Activated T-cell treated with anti-CD3 and anti-CD28 coated beads, Interleukin-2, amount 50 U/mL, for 4 hours (primary cell): ENCODE results near the gene SULT2B1. TPM values are rescaled to one million over a fixed set of nuclear protein-coding genes. Genes with fewer than 3 reads are reported as not detected.
"Not testable (repeated sequence)": the region's sequence is repeated elsewhere in the genome, so short reads cannot be mapped to it uniquely, and the experiment has no call there.

ENCODE experiments used
- ATAC-seq, 2 donors: fragments of 200-7000 bp; cut with Tn5 transposase; one replicate each; pipeline ENCODE4 v1.10.0; 2021
- DNase-seq: peaks from one replicate; pipeline ENCODE4 v3.0.0-alpha.2; 2020
- H3K27me3 Mint-ChIP-seq: one replicate; pipeline ENCODE4 v1.8.0; 2021; ENCODE audit warnings: low read depth, mixed read lengths
- H3K36me3 Mint-ChIP-seq: one replicate; pipeline ENCODE4 v1.8.0; 2022; ENCODE audit warnings: mixed read lengths; ENCODE audit not compliant: insufficient read depth
- H3K4me1 Mint-ChIP-seq: one replicate; pipeline ENCODE4 v1.8.0; 2021; ENCODE audit warnings: low read depth, mixed read lengths
- H3K4me3 Mint-ChIP-seq: one replicate; pipeline ENCODE4 v1.8.0; 2021; ENCODE audit warnings: mild to moderate bottlenecking, moderate library complexity, mixed read lengths
- H3K9me3 Mint-ChIP-seq: one replicate; pipeline ENCODE4 v1.8.0; 2021; ENCODE audit warnings: mixed read lengths
- total RNA-seq, 3 donors: library from RNA; stranded (reverse); gene quantifications; one replicate each; pipeline ENCODE4 v1.2.1, GENCODE V29; 2021

SULT2B1 gene
- total RNA-seq, 3 donors from 2014 or later: not detected

GRCh38 chr19:48561412-48561811, 9.4 kb downstream of the SULT2B1 start:
- no peaks in the 10 kb centered on the region for H3K36me3 Mint-ChIP-seq
- H3K27me3 Mint-ChIP-seq: peaks cover 19% of the 10 kb centered on the region
- H3K4me3 Mint-ChIP-seq: no peak overlapping the region
- DNase-seq (no peak), ATAC-seq (no peak)
- no peaks in the 10 kb centered on the region for H3K9me3 Mint-ChIP-seq
- H3K4me1 Mint-ChIP-seq: peaks cover 2% of the 10 kb centered on the region

- Mint-ChIP-seq H3K9me3 (no peaks in the 10 kb centered on the region), H3K27me3 (peaks cover 14% of the 10 kb centered on the region), H3K4me1 (no peaks in the 10 kb centered on the region), H3K4me3 (no peak overlapping the region), H3K36me3 (no peaks in the 10 kb centered on the region)
- DNase-seq: no peak
- ATAC-seq: no peak
Observed at GRCh38 chr19:48565090-48565489, 13.1 kb downstream of the SULT2B1 start.

- Mint-ChIP-seq H3K36me3 (no peaks in the 10 kb centered on the region), H3K9me3 (no peaks in the 10 kb centered on the region), H3K27me3 (peaks cover 12% of the 10 kb centered on the region), H3K4me1 (no peaks in the 10 kb centered on the region), H3K4me3 (no peak overlapping the region)
- DNase-seq (no peak), ATAC-seq (no peak)
Observed at GRCh38 chr19:48568345-48568886, 16.4 kb downstream of the SULT2B1 start.

GRCh38 chr19:48569814-48570213, 17.8 kb downstream of the SULT2B1 start:
- ATAC-seq: no peak

GRCh38 chr19:48571378-48572162, 19.6 kb downstream of the SULT2B1 start:
- ATAC-seq: no peak

More at GRCh38 chr19:48569814-48570213, 17.8 kb downstream of the SULT2B1 start:
- no peak for DNase-seq
- Mint-ChIP-seq H3K9me3 (no peaks in the 10 kb centered on the region), H3K4me3 (no peak overlapping the region), H3K27me3 (peaks cover 12% of the 10 kb centered on the region), H3K36me3 (no peaks in the 10 kb centered on the region), H3K4me1 (no peaks in the 10 kb centered on the region)

GRCh38 chr19:48573163-48573505, 21.2 kb downstream of the SULT2B1 start:
- Mint-ChIP-seq H3K27me3 (peaks cover 3% of the 10 kb centered on the region), H3K4me1 (no peaks in the 10 kb centered on the region), H3K9me3 (no peaks in the 10 kb centered on the region), H3K4me3 (no peak overlapping the region), H3K36me3 (no peaks in the 10 kb centered on the region)
- DNase-seq (no peak), ATAC-seq (no peak)

More at GRCh38 chr19:48571378-48572162, 19.6 kb downstream of the SULT2B1 start:
- no peaks in the 10 kb centered on the region for H3K36me3 Mint-ChIP-seq
- no peak for DNase-seq
- no peak overlapping the region for H3K4me3 Mint-ChIP-seq
- H3K4me1 Mint-ChIP-seq: no peaks in the 10 kb centered on the region
- no peaks in the 10 kb centered on the region for H3K9me3 Mint-ChIP-seq
- peaks cover 12% of the 10 kb centered on the region for H3K27me3 Mint-ChIP-seq

GRCh38 chr19:48575931-48576622, 24.1 kb downstream of the SULT2B1 start:
- ATAC-seq (no peak), DNase-seq (no peak)
- no peak overlapping the region for H3K4me3 Mint-ChIP-seq
- no peaks in the 10 kb centered on the region for H3K36me3 Mint-ChIP-seq
- H3K9me3 Mint-ChIP-seq: no peaks in the 10 kb centered on the region
- no peaks in the 10 kb centered on the region for H3K27me3 Mint-ChIP-seq
- H3K4me1 Mint-ChIP-seq: no peaks in the 10 kb centered on the region

GRCh38 chr19:48577908-48578307, 25.9 kb downstream of the SULT2B1 start:
- H3K36me3 Mint-ChIP-seq, H3K4me1 Mint-ChIP-seq, DNase-seq, H3K4me3 Mint-ChIP-seq, ATAC-seq, H3K27me3 Mint-ChIP-seq, H3K9me3 Mint-ChIP-seq: not testable (repeated sequence)

GRCh38 chr19:48578891-48579290, 26.9 kb downstream of the SULT2B1 start:
- H3K4me3 Mint-ChIP-seq: no peak overlapping the region
- H3K9me3 Mint-ChIP-seq: no peaks in the 10 kb centered on the region

GRCh38 chr19:48582168-48582567, 30.2 kb downstream of the SULT2B1 start:
- Mint-ChIP-seq H3K4me3 (no peak overlapping the region), H3K27me3 (peaks cover 6% of the 10 kb centered on the region), H3K9me3 (peaks cover 3% of the 10 kb centered on the region), H3K36me3 (no peaks in the 10 kb centered on the region), H3K4me1 (peaks cover 4% of the 10 kb centered on the region)
- no peak for DNase-seq
- no peak for ATAC-seq

More at GRCh38 chr19:48578891-48579290, 26.9 kb downstream of the SULT2B1 start:
- Mint-ChIP-seq H3K27me3 (no peaks in the 10 kb centered on the region), H3K4me1 (no peaks in the 10 kb centered on the region), H3K36me3 (no peaks in the 10 kb centered on the region)
- ATAC-seq: no peak
- no peak for DNase-seq

GRCh38 chr19:48587387-48587786, 35.4 kb downstream of the SULT2B1 start:
- peaks cover 18% of the 10 kb centered on the region for H3K4me1 Mint-ChIP-seq
- peaks cover 6% of the 10 kb centered on the region for H3K27me3 Mint-ChIP-seq
- DNase-seq: no peak
- no peak overlapping the region for H3K4me3 Mint-ChIP-seq
- no peaks in the 10 kb centered on the region for H3K36me3 Mint-ChIP-seq
- peaks cover 3% of the 10 kb centered on the region for H3K9me3 Mint-ChIP-seq
- no peak for ATAC-seq

GRCh38 chr19:48588670-48589401, 36.9 kb downstream of the SULT2B1 start:
- H3K4me3 Mint-ChIP-seq: peak overlapping the region; percentile 73
- peak; percentile 84 to 91 for ATAC-seq
- peak; percentile 85 for DNase-seq
- H3K9me3 Mint-ChIP-seq: peaks cover 3% of the 10 kb centered on the region
- peaks cover 18% of the 10 kb centered on the region for H3K4me1 Mint-ChIP-seq
- H3K36me3 Mint-ChIP-seq: no peaks in the 10 kb centered on the region
- peaks cover 6% of the 10 kb centered on the region for H3K27me3 Mint-ChIP-seq

GRCh38 chr19:48591021-48591420, 39.0 kb downstream of the SULT2B1 start:
- Mint-ChIP-seq H3K4me1 (peaks cover 16% of the 10 kb centered on the region), H3K36me3 (no peaks in the 10 kb centered on the region), H3K27me3 (no peaks in the 10 kb centered on the region), H3K4me3 (no peak overlapping the region), H3K9me3 (no peaks in the 10 kb centered on the region)
- no peak for ATAC-seq
- no peak for DNase-seq

GRCh38 chr19:48595171-48595570, 43.2 kb downstream of the SULT2B1 start:
- no peak for ATAC-seq
- H3K9me3 Mint-ChIP-seq: no peaks in the 10 kb centered on the region
- H3K4me3 Mint-ChIP-seq: peak overlapping the region; percentile 9
- no peaks in the 10 kb centered on the region for H3K27me3 Mint-ChIP-seq
- H3K36me3 Mint-ChIP-seq: no peaks in the 10 kb centered on the region
- DNase-seq: no peak
- H3K4me1 Mint-ChIP-seq: peaks cover 12% of the 10 kb centered on the region
